Nucleus accumbens (tissue), 56 donors: ENCODE data around the gene DNAI4.
"Not testable (repeated sequence)": the region's sequence is repeated elsewhere in the genome, so short reads cannot be mapped to it uniquely, and the experiment has no call there.

Experiments used
- DNase-seq, 56 donors: peaks; one replicate each; lab custom pipeline; 2025; lab: John Stamatoyannopoulos, UW

The DNAI4 gene

GRCh38 chr1:66929999-66930822 is 5.6 kb upstream of the DNAI4 start:
- DNase-seq: peak; percentile 35 to 98 (median 90)

- no peak for DNase-seq
These were observed 5.0 kb upstream of the DNAI4 start for GRCh38 chr1:66929691-66929998.

GRCh38 chr1:66929146-66929688 is 4.6 kb upstream of the DNAI4 start:
- peak in 1 of 56 donors; percentile 7 for DNase-seq

GRCh38 chr1:66927528-66927927 is 2.9 kb upstream of the DNAI4 start:
- no peak for DNase-seq

- peak in 3 of 56 donors; percentile 1 to 22 (median 19) for DNase-seq
These were observed 1.3 kb upstream of the DNAI4 start for GRCh38 chr1:66925944-66926343.

- no peak for DNase-seq
These were observed 878 bp upstream of the DNAI4 start for GRCh38 chr1:66925558-66925910.

GRCh38 chr1:66920543-66920942 is 4.1 kb downstream of the DNAI4 start:
- no peak for DNase-seq

GRCh38 chr1:66919828-66920227 is 4.8 kb downstream of the DNAI4 start:
- no peak for DNase-seq

- DNase-seq: no peak
These were observed 5.6 kb downstream of the DNAI4 start for GRCh38 chr1:66919063-66919462.

GRCh38 chr1:66917476-66917875 is 7.2 kb downstream of the DNAI4 start:
- DNase-seq: no peak

- DNase-seq: no peak
These were observed 8.3 kb downstream of the DNAI4 start for GRCh38 chr1:66916320-66916719.

- DNase-seq: not testable (repeated sequence)
These were observed 9.5 kb downstream of the DNAI4 start for GRCh38 chr1:66915203-66915602.

- no peak for DNase-seq
These were observed 30.9 kb downstream of the DNAI4 start for GRCh38 chr1:66893712-66894111.

GRCh38 chr1:66890621-66891020 is 34.0 kb downstream of the DNAI4 start:
- DNase-seq: no peak

GRCh38 chr1:66889030-66889429 is 35.6 kb downstream of the DNAI4 start:
- no peak for DNase-seq

GRCh38 chr1:66876664-66877063 is 48.0 kb downstream of the DNAI4 start:
- DNase-seq: no peak

GRCh38 chr1:66873111-66873510 is 51.5 kb downstream of the DNAI4 start:
- no peak for DNase-seq

- DNase-seq: not testable (repeated sequence)
These were observed 52.6 kb downstream of the DNAI4 start for GRCh38 chr1:66872024-66872423.

GRCh38 chr1:66867501-66867900 is 57.2 kb downstream of the DNAI4 start:
- no peak for DNase-seq

- no peak for DNase-seq
These were observed 64.1 kb downstream of the DNAI4 start for GRCh38 chr1:66860529-66860928.

- DNase-seq: no peak
These were observed 71.3 kb downstream of the DNAI4 start for GRCh38 chr1:66853379-66853778.

- no peak for DNase-seq
These were observed 71.8 kb downstream of the DNAI4 start for GRCh38 chr1:66852870-66853269.

GRCh38 chr1:66850989-66851388 is 73.7 kb downstream of the DNAI4 start:
- no peak for DNase-seq
